K562 (cell line): ENCODE data around the gene CDKN1C. TPM values are rescaled to one million over a fixed set of nuclear protein-coding genes. Genes with fewer than 3 reads are reported as not detected.

Experiments used
- BRD9 ChIP-seq: fragments of 450-650 bp; IDR thresholded peaks from 2 replicates; pipeline ENCODE4 v1.6.1; 2018; ENCODE audit warnings: low read depth; ENCODE audit not compliant: partially characterized antibody
- PTBP1 ChIP-seq: fragments of 200-400 bp; formaldehyde crosslinking; IDR thresholded peaks from 2 replicates; pipeline ENCODE4 v1.6.1; 2017; ENCODE audit warnings: low read depth, low read length
- PTTG1 ChIP-seq: fragments of 450-650 bp; IDR thresholded peaks from 2 replicates; pipeline ENCODE4 v1.6.1; 2016; ENCODE audit warnings: low read depth, mild to moderate bottlenecking, missing genetic modification characterization, missing compliant biosample characterization
- TCFL5 ChIP-seq: fragments of 250-450 bp; sonication (Bioruptor Pico); conservative IDR thresholded peaks from 2 replicates; pipeline ENCODE4 v1.6.1; 2021; ENCODE audit warnings: mild to moderate bottlenecking, moderate library complexity, matching md5 sums
- ZZZ3 ChIP-seq: fragments of 450-650 bp; IDR thresholded peaks from 2 replicates; pipeline ENCODE4 v1.6.1; 2016; ENCODE audit warnings: antibody characterized with exemption, mild to moderate bottlenecking, moderate library complexity
- polyA plus RNA-seq, 8 experiments: library from polyadenylated mRNA; depleted of rRNA in 4 of 8; stranded (reverse) in 5 of 8; unstranded in 3 of 8; fragments of >200 nt; fragmentation: Nextera tagmentation in 2 of 8; fragmentation: Illumina TruSeq in 1 of 8; extraction: Ambion mirVana in 2 of 8; extraction: Trizol in 1 of 8; gene quantifications; 2 replicates each; pipeline versions ENCODE4 v1.2.1 to v1.2.3, GENCODE V29; 2011 to 2014; ENCODE audit warnings: inconsistent platforms in 1 of 8, missing spikeins in 1 of 8
- total RNA-seq, 7 experiments: library from RNA; depleted of rRNA in 6 of 7; stranded (reverse); fragments of >200 nt in 6 of 7; fragmentation: Illumina TruSeq in 2 of 7; extraction: Trizol in 2 of 7; gene quantifications; 2 replicates each; pipeline versions ENCODE4 v1.2.1 to v1.2.3, GENCODE V29; 2011 to 2021; ENCODE audit warnings: low replicate concordance in 1 of 7
- TF ChIP-seq, protein P1 (sequence below): fragments of 150-350 bp; conservative IDR thresholded peaks from 2 replicates; pipeline ENCODE4 v1.6.1; 2014; ENCODE audit warnings: low read length
- TF ChIP-seq, protein P2 (sequence below): fragments of 450-650 bp; IDR thresholded peaks from 2 replicates; pipeline ENCODE4 v1.6.1; 2016; ENCODE audit warnings: antibody characterized with exemption
- TF ChIP-seq, protein P3 (sequence below): fragments of 450-650 bp; IDR thresholded peaks from 2 replicates; pipeline ENCODE4 v1.6.1; 2016; ENCODE audit warnings: low read depth, mild to moderate bottlenecking, moderate library complexity
- TF ChIP-seq, protein P4 (sequence below): sonication (generic); formaldehyde crosslinking; IDR thresholded peaks from 2 replicates; pipeline ENCODE4 v1.8.0; 2022; ENCODE audit warnings: mild to moderate bottlenecking, missing genetic modification reagents

The CDKN1C gene
- total and polyA plus RNA-seq, 9 of the 15 experiments (the other 6 are each of a cell fraction or from before 2014, with no cell fraction given): 2.8 to 21.1 (median 9.3) TPM

DNA sequence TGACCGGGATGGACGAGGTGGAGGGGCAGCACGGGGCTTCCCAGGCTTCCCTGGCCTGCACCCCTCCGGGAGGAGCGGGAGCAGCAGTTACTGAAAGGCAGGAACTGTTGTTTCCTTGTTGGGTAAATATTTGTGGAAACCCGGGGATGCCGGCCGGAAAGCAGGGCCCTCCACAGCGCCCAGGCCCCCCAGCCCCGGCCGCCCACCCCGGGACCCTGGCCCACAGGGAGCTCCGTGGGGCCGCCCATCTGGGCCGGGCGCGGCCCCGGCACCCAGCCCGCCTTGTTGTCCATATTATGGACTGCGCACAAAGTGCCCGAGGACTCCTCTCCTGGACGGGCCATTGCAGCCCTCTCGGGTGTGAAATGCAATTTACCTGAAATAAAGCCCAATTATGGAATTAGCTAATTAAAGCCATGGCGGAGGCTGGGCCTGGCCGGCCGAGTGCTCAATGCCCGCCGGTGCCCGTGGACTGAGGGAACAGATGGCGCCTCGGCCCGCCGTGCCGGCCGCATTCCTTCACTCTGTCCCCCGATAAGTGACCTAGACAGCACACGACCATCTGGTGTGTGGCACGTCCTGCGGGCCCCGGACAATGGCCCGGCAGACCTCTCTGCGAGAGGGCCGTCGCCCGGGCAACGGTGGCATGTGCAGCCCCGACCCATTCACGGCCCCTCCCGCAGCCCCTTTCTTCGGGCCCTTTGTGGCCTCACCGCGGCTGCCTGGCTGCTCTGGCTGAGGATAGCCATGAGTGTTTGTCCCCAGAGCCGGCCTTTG, 35.4 kb downstream of the CDKN1C start (continued):
- TF ChIP-seq, protein P1, sequence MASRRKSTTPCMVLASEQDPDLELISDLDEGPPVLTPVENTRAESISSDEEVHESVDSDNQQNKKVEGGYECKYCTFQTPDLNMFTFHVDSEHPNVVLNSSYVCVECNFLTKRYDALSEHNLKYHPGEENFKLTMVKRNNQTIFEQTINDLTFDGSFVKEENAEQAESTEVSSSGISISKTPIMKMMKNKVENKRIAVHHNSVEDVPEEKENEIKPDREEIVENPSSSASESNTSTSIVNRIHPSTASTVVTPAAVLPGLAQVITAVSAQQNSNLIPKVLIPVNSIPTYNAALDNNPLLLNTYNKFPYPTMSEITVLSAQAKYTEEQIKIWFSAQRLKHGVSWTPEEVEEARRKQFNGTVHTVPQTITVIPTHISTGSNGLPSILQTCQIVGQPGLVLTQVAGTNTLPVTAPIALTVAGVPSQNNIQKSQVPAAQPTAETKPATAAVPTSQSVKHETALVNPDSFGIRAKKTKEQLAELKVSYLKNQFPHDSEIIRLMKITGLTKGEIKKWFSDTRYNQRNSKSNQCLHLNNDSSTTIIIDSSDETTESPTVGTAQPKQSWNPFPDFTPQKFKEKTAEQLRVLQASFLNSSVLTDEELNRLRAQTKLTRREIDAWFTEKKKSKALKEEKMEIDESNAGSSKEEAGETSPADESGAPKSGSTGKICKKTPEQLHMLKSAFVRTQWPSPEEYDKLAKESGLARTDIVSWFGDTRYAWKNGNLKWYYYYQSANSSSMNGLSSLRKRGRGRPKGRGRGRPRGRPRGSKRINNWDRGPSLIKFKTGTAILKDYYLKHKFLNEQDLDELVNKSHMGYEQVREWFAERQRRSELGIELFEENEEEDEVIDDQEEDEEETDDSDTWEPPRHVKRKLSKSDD: no peak
- TF ChIP-seq, protein P2, sequence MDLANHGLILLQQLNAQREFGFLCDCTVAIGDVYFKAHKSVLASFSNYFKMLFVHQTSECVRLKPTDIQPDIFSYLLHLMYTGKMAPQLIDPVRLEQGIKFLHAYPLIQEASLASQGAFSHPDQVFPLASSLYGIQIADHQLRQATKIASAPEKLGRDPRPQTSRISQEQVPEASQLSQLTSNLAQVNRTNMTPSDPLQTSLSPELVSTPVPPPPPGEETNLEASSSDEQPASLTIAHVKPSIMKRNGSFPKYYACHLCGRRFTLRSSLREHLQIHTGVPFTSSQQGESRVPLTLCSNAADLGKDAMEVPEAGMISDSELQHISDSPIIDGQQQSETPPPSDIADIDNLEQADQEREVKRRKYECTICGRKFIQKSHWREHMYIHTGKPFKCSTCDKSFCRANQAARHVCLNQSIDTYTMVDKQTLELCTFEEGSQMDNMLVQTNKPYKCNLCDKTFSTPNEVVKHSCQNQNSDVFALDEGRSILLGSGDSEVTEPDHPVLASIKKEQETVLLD: no peak
- no peak for TF ChIP-seq PTTG1 (tag)
- TF ChIP-seq TCFL5 (CRISPR knock-in tag): no peak
- TF ChIP-seq ZZZ3: no peak
- no peak for TF ChIP-seq BRD9
- TF ChIP-seq, protein P3, sequence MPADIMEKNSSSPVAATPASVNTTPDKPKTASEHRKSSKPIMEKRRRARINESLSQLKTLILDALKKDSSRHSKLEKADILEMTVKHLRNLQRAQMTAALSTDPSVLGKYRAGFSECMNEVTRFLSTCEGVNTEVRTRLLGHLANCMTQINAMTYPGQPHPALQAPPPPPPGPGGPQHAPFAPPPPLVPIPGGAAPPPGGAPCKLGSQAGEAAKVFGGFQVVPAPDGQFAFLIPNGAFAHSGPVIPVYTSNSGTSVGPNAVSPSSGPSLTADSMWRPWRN: no peak
- no peak for TF ChIP-seq PTBP1
- TF ChIP-seq, protein P4, sequence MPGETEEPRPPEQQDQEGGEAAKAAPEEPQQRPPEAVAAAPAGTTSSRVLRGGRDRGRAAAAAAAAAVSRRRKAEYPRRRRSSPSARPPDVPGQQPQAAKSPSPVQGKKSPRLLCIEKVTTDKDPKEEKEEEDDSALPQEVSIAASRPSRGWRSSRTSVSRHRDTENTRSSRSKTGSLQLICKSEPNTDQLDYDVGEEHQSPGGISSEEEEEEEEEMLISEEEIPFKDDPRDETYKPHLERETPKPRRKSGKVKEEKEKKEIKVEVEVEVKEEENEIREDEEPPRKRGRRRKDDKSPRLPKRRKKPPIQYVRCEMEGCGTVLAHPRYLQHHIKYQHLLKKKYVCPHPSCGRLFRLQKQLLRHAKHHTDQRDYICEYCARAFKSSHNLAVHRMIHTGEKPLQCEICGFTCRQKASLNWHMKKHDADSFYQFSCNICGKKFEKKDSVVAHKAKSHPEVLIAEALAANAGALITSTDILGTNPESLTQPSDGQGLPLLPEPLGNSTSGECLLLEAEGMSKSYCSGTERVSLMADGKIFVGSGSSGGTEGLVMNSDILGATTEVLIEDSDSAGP (CRISPR knock-in tag): no peak
- TF ChIP-seq, all 486 proteins: peak for 0
